ENCODE measurements around the gene AGRN.
"Not testable (repeated sequence)": the region's sequence is repeated elsewhere in the genome, so short reads cannot be mapped to it uniquely, and the experiment has no call there.

DNA sequence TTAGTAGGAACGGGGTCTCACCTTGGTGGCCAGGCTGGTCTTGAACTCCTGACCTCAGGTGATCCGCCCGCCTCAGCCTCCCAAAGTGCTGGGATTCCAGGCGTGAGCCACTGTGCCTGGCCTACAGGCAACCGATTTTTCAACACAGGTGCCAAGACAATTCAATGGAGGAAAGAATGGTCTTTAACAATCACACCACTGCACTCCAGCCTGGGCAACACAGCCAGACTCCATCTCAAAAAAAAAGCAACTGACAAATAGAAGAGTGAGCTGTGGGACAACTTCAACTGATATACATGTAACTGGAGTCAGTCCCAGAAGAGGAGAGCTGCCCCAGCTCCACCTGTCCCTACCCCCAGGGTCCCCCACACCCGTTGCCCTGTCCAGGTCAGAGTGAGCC, 25.4 kb upstream of the AGRN start:
- not testable (repeated sequence) for TF ChIP-seq CTCF, POLR2AphosphoS5 (IDR thresholded peaks at IDR 0.05)
